GM21737 (cell line): ENCODE measurements around the gene KHNYN.

ENCODE experiments used
- ATAC-seq: cut with Tn5 transposase; IDR thresholded peaks from one replicate; pipeline ENCODE4 v1.9.1; 2021; ENCODE audit warnings: mild to moderate bottlenecking, moderate library complexity; ENCODE audit not compliant: unreplicated experiment

The KHNYN gene

DNA sequence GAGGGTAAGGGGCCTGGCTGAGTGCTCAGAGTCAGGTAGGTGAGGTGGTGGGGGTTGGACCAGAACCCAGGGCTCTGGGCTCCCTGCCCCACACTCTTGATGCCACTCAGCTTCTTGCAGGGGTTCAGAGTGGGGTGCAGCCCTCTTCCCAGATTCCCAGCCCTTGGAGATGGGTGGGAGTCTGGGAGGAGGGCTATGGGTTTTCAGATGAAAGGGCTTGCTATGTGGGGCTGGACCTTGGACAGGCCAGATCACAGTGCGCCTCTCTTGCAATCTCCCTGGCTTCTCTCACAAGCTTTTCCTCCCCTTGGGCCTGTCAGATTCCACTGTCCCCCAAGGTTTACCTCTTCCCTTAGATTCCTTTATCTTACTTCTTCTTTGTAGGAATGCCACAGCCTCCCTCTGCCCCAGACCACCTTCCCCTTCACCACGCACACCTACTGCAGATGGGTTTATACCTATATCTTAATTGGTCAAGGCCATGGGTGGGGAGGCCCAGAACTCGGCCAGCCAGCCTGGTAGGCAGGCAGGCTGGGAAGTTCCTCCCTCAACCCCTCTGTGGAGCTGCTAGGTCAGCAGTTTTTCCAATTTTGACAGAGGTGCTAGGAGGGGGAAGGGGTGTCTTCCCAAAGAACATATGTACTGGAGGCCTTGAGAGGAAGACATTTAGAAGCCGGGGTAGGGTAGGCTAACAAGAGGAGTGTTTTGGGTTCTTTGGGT lies 29.6 kb upstream of the KHNYN start:
- no peak for ATAC-seq

DNA sequence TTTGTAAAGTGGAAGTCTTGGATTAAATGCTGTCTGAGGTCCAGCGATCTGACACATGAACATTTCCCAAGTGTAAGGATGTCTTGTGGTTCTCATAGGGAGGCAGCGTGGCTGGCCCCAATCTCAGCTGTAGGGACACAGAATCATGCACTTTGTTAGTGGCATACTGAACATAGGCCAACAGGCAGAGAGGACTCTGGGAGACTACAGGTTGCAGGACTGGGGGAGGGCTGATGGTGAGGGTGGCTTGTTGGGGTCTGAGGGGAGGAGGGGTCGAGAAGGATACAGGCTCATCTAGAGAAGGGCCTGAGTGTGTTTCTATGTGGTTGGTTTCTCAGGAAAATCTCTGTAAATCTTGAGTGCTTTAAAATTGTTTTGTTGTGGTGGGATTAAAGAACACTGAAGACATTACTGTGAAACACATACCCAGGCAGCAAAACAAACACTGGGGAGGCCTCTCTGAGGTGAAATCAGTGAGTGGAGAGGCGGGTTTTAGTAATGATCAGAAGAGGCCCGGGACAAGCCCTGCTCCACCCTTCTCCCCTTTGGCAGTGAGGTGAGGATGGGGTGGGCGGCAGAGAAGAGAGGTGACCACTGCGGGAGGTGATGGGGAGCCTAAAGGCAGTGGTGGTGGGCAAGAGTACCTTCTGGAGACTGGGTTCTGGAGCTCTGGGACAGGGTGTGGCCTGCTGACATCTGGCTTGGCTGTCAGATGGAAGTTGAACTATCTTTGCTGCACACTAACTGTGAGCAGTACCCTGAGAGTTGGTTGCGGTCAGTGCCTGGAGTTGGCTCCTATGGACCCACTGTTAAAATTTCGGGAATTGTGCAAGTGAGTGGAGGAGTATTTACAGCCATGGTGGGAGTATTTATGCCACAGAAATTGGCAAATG lies 27.7 kb upstream of the KHNYN start:
- ATAC-seq = no peak

DNA sequence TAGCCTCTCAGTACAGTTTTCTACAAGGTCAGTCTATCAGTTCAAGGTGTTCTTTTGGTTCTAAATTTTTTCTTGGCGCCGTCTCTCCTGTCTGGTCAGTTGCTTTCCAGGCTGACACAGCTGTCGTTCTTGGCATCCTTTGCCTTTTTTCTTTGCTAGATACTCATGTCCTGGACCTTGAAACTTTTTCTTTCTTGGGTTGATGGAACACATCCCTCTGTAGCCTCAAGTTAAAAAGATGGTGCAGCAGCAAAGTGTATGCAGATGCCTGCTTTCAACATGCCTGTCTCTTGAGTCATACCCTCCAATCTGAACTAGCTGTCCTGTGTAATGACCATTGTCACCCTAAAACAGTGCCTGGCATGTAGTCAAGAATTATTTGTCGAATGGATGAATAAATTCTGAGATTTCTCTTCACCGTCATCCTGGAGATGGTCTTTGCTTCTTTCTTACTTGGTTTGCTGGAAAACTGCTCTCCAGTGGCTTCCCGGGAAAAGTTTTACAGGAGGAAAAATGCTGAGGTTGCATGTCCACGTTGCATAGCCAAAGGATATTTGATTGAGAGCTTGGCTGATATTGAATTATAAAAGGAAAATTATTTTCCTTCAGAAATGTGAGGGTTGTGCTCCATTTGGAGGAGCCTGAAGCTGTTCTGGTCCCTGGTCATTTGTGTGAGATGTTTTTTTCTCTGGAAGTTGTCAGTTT lies 26.3 kb upstream of the KHNYN start:
- ATAC-seq = no peak

DNA sequence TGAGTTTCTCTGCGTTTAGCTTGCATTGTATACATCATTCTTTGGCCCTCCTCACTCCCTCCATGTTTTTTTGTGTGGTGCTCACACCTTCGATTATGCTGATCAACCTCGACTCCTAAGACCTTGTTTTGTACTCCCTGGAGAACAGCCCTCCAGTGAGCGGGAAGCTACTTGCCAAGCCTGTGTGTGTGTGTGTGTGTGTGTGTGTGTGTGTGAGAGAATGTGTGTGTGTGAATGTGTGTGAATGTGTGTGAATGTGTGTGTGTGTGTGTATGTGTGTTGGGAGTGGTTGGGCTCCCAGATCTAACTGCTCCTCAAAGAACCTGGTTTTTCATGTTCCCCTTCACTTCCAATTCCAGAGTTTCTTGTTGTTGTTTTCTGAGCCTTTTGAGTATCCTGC lies 24.9 kb upstream of the KHNYN start:
- ATAC-seq = no peak

DNA sequence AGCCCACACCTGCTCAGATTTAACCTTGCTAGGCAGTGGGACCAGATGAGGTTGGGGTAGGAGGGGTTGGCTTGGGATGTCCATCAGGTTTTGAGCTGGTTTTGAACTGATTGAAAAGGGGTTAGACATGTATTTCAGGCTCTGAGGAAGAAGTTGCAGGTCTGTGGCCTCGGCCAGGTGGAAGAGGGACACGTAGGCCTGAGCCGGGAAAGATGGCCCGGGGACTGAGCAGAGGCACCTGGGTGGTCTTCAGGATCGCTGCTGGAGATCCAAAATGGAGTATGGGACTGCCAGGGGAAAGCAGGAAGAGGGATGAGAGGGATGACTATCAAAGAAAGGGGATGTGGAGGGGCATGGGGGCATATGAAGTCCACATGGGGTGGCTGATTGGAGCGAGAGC lies 23.3 kb upstream of the KHNYN start:
- no peak for ATAC-seq

DNA sequence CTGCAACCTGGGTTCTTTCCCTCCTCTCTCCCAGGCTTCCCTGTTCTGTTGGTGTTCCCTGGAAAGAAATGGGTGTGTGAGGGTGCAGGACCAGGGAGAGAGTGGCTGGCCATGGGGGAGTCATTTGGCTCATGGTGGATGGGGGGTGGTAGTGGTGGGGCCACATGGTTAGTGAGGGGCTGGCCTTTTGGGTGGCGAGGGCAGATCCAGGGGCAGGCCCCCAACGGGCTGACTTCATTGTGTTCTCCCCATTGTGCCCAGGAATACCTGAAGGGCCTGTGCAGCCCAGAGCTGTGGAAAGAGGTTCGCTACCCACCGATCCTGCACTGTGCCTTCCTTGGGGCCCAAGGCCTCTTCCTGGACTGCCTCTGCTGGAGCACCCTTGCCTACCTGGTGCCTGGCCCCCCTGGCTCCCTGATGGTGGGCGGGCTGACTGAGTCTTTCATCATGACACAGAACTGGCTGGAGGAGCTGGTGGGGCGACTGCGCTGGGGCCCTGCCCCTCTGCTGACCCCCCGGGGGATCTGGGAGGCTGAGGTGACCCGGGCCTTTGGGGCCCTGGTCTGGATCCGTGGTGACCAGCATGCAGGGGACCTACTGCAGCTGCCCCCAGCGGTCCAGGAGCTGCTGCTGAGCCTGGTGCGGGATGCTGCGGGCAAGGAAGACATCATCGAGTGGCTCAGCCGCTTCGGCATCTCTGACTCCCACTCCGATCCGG lies 22.0 kb upstream of the KHNYN start:
- no peak for ATAC-seq

DNA sequence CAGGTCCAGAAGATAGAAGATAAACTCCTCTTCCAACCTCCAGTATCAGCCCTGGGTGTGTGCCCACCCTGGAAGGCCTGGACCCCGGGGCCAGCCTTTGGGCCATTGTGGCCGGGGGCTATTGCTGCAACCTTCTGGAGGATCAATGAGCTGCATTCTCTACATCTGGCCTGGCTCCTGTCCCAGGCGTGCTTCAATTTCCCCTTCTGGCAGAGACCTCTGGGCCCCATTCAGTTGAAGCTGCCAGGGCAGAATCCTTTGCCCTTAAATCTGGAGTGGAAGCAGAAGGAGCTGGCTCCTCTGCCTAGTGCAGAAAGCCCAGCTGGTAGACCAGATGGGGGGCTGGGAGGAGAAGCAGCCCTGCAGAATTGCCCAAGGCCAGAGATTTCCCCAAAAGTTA lies 21.0 kb upstream of the KHNYN start:
- ATAC-seq = no peak

DNA sequence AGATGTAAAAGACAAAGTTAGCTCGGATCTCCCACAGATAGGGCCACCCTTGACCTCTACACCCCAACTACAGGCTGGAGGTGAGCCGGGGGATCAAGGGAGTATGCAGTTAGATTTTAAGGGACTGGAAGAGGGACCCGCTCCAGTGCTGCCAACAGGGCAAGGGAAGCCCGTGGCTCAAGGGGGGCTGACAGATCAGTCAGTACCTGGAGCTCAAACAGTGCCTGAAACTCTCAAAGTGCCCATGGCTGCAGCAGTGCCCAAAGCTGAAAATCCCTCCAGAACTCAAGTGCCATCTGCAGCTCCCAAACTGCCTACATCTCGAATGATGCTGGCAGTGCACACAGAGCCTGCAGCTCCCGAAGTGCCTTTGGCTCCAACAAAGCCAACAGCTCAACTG lies 20.6 kb upstream of the KHNYN start:
- no peak for ATAC-seq

DNA sequence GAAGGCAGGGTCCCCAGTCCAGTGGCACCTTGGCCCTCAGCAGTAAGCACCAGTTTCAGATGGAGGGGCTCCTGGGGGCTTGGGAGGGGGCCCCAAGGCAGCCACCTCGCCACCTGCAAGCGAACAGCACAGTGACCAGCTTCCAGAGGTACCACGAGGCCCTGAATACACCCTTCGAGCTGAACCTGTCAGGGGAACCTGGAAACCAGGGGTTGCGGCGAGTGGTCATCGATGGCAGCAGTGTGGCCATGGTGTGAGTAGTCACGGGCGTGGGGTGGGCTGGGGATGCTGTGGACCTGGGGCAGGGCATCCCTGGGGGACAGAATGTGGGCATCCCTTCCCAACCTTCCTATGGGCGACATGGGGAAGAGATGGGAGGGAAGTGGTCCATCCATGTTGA lies 19.8 kb upstream of the KHNYN start:
- ATAC-seq = no peak

DNA sequence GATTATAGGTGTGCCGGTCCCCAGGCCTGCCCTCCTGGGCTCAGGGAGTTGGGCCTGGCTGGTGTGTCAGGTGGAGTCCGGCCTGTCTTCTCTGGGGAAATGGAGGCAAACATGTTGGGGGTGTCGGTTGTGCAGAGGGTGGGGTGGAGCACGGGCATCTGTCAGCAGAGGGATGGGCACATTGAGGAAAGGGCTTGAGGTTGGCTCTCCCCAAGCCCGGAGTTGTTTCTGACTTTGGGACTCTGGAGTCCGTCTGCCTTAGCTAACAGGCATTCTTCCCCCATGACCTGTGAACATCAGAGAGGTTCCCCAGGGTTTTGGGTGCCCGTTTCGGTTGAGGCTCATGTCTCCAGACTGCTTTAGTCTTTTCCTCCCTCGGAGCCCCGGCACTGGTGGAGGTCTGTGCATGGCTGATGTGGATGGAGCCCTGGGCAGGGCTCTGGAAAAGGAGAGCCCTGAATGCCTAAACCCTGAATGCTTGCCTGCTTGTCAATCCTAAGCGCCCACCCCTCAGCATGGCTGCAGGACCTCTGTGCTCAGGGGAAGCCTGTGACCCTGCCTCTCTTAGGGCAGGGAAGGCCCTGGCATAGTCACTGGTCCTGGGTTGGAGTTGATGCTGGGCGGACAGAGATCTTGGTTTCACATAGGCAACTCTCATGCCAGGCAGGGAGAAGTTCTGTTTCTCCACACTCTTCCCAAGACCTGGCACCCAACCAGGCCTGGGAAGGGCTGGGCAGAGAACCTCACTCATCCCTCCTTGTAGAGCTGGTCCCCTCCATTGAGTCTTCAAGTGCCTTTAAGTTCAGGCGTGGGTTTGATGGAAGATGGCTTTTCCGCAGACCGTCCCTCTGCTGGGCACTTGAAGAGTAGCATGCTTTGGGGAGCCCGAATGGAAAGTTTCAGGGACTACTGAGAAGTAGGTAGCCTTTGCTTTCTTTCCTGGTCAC lies 18.0 kb upstream of the KHNYN start:
- no peak for ATAC-seq

DNA sequence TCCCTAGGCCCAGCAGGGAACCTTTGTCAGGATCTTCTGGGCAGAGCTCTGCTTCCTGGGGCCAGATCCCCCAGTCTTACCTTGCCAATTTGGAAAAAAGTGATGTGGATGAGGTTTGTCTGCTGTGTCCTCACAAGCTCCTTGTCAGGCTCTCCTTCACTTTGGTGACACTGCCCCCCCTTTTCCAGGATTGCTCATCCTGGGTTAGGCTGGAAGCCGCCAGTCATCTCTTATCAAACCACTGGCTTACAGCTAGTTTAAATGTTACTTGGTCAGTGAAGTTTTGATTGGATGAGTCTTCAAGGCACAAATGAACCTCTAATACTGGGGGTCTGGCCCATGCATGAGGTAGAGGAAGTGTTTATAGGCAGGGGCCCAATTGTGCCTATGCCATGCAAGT lies 15.7 kb upstream of the KHNYN start:
- ATAC-seq = no peak

DNA sequence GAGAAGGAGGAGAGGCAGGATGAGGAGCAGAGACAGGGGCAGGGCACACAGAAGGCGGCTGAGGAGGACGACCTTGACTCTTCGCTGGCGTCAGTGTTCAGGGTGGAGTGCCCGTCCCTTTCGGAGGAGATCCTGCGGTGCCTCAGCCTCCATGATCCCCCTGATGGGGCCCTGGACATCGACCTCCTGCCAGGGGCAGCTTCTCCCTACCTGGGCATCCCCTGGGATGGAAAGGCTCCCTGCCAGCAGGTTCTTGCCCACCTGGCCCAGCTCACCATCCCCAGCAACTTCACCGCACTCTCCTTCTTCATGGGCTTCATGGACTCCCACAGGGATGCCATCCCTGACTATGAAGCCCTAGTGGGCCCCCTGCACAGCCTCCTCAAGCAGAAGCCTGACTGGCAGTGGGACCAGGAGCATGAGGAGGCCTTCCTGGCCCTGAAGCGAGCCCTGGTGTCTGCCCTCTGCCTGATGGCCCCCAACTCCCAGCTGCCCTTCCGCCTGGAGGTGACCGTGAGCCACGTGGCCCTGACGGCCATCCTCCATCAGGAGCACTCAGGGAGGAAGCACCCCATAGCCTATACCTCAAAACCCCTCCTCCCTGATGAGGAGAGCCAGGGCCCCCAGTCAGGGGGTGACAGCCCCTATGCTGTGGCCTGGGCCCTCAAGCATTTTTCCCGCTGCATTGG lies 14.9 kb upstream of the KHNYN start:
- ATAC-seq = no peak

DNA sequence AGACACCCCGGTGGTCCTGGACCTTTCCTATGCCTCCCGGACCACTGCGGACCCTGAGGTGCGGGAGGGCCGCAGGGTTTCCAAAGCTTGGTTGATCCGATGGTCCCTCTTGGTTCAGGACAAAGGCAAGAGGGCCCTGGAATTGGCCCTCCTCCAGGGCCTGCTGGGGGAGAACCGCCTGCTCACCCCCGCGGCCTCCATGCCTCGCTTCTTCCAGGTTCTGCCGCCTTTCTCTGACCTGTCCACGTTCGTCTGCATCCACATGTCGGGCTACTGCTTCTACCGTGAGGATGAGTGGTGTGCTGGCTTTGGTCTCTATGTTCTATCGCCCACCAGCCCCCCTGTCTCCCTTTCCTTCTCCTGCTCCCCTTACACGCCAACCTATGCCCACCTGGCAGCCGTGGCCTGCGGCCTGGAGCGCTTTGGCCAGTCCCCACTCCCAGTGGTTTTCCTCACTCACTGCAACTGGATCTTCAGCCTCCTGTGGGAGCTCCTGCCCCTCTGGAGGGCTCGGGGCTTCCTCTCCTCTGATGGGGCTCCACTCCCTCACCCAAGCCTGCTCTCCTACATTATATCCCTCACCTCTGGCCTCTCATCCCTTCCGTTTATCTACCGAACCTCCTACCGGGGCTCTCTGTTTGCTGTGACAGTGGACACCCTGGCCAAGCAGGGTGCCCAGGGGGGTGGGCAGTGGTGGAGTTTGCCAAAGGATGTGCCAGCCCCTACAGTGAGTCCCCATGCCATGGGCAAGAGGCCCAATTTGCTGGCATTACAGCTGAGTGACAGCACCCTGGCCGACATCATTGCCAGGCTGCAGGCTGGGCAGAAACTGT lies 14.1 kb upstream of the KHNYN start:
- ATAC-seq = no peak

DNA sequence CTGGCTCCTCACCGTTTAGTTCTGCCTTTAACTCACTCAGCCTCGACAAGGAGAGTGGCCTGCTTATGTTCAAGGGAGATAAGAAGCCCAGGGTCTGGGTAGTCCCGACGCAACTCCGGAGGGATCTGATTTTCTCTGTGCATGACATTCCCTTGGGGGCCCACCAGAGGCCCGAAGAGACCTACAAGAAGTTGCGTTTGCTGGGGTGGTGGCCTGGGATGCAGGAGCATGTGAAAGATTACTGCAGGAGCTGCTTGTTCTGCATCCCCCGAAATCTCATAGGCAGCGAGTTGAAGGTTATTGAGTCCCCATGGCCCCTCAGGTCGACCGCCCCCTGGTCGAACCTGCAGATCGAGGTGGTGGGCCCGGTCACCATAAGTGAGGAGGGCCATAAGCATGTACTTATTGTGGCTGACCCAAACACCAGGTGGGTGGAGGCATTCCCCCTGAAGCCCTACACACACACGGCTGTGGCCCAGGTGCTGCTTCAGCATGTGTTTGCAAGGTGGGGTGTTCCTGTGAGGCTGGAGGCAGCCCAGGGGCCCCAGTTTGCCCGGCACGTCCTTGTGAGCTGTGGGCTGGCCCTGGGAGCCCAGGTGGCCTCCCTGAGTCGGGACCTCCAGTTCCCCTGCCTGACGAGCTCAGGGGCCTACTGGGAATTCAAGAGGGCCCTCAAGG lies 13.4 kb upstream of the KHNYN start:
- ATAC-seq = no peak

DNA sequence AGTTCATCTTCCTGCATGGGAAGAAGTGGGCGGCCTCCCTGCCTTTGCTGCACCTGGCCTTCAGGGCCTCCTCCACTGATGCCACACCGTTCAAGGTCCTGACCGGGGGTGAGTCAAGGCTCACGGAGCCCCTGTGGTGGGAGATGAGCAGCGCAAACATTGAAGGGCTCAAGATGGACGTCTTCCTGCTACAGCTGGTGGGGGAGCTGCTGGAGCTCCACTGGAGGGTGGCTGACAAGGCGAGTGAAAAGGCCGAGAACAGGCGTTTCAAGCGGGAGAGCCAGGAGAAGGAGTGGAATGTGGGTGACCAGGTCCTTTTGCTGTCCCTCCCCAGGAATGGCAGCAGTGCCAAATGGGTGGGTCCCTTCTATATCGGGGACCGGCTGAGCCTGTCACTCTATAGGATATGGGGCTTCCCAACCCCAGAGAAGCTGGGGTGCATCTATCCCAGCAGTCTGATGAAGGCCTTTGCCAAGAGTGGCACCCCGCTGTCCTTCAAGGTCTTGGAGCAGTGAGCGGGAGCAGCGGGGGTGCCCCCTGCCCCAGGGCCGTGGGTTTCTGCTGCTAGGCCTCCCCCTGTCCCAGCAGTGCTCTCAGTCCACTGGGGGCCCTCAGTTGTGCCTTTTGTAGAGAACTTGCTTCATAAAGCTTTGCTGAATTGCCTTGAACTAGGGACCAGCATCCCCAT lies 12.7 kb upstream of the KHNYN start:
- no peak for ATAC-seq

DNA sequence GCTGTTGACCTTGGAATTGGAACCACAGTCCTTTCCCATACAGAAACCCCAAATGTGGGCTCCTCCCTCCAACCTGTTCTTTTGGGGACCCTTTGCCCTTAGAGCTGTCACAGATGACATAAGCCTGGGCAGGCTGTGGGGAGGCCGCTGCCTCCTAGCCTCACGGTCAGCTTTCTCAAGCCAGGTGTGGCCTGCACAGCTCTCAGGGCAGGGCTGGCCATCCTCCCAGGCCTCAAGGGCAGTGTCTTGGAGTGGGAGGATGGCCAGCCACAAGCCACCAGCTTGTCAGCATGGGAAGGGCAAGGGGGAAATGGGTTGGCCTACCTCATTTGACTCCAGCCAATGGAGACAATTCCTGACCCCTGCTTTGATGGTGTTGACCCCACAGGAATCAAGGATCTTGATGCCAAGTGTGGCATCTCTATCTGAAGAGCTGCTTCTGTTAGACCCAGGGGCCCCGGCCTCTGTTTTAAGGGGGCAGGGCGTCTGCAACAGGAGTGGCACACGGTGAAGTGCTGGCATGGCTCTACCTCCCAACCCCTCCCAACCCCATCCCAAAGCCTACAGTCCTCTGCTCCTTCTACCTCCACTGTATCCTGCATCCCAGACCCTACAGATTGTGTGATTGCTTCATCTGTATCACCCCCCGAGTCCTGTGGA lies 11.8 kb upstream of the KHNYN start:
- no peak for ATAC-seq

DNA sequence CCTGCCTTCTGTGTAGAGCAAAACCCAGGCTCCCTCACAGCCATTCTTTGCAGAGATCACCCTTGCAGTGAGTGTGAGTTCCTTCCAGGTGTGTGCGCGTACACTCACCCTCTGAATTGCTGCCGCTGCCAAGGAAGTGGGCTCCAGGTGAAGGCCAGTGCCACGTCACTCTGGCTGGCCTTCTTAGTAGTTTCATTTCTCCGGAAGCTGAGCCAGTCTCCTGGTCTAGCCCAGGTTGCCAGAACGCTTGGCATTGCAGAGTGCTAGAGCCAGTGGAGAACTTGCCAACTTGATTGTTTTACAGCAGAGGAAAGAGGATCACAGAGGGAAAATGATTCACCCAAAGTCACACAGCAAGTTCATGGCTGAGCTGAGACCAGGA lies 11.3 kb upstream of the KHNYN start:
- no peak for ATAC-seq
